Fibroblast of lung (primary cell): ENCODE data around the gene OBSCN. TPM values are rescaled to one million over a fixed set of nuclear protein-coding genes. Genes with fewer than 3 reads are reported as not detected.

Experiments
- DNase-seq, 2 donors: peaks; one replicate each; pipeline versions ENCODE4 v3.0.0 to v3.0.0-alpha.2; 2010; ENCODE audit warnings: low read depth in 2 of 2
- H2AFZ ChIP-seq: 2 replicates; pipeline ENCODE4 v1.5.1; 2012; ENCODE audit warnings: low read length, control low read depth, inconsistent platforms
- H3K27ac ChIP-seq: 2 replicates; pipeline ENCODE4 v1.5.1; 2011; ENCODE audit warnings: low read length, control low read depth; ENCODE audit not compliant: insufficient read depth
- H3K27me3 ChIP-seq: 2 replicates; pipeline ENCODE4 v1.5.1; 2011; ENCODE audit warnings: mild to moderate bottlenecking, low read length; ENCODE audit not compliant: control insufficient read depth, insufficient read depth
- H3K36me3 ChIP-seq: 2 replicates; pipeline ENCODE4 v1.5.1; 2011; ENCODE audit warnings: low read length; ENCODE audit not compliant: control insufficient read depth, insufficient read depth
- H3K4me1 ChIP-seq: 2 replicates; pipeline ENCODE4 v1.5.1; 2011; ENCODE audit warnings: low read length; ENCODE audit not compliant: control insufficient read depth, insufficient read depth; ENCODE audit errors: extremely low read depth
- H3K4me2 ChIP-seq: 2 replicates; pipeline ENCODE4 v1.5.1; 2011; ENCODE audit warnings: low read length, control low read depth; ENCODE audit not compliant: insufficient read depth; ENCODE audit errors: extremely low read depth
- H3K4me3 ChIP-seq, 4 experiments: fragments of 200-600 bp in 1 of 4; sonication (generic) in 1 of 4; replicated peaks in 1 of 4; 2 replicates each; pipeline ENCODE4 v1.5.1; 2011 to 2016; ENCODE audit warnings: low read length in 4 of 4, low read depth in 3 of 4, mild to moderate bottlenecking in 3 of 4, control low read depth in 2 of 4, inconsistent platforms in 1 of 4, mixed read lengths in 1 of 4; ENCODE audit not compliant: insufficient read depth in 1 of 4; ENCODE audit errors: control extremely low read depth in 1 of 4
- H3K79me2 ChIP-seq: 2 replicates; pipeline ENCODE4 v1.5.1; 2012; ENCODE audit warnings: mild to moderate bottlenecking, low read length, inconsistent platforms; ENCODE audit not compliant: control insufficient read depth, insufficient read depth
- H3K9ac ChIP-seq: 2 replicates; pipeline ENCODE4 v1.5.1; 2011; ENCODE audit warnings: mild to moderate bottlenecking, low read length, control low read depth; ENCODE audit not compliant: insufficient read depth
- H3K9me3 ChIP-seq: 2 replicates; pipeline ENCODE4 v1.5.1; 2012; ENCODE audit warnings: low read depth, low read length; ENCODE audit not compliant: control insufficient read depth, insufficient read depth
- H4K20me1 ChIP-seq: 2 replicates; pipeline ENCODE4 v1.5.1; 2011; ENCODE audit warnings: low read length; ENCODE audit not compliant: control insufficient read depth, insufficient read depth; ENCODE audit errors: extremely low read depth
- EZH2 ChIP-seq: IDR thresholded peaks from 2 replicates; pipeline ENCODE4 v1.5.1; 2012; ENCODE audit warnings: low read length, control low read depth, mild to moderate bottlenecking; ENCODE audit errors: missing control alignments
- polyA plus RNA-seq, 2 donors: library from polyadenylated mRNA; depleted of rRNA in 1 of 2; stranded (reverse) in 1 of 2; unstranded in 1 of 2; fragments of >200 nt; gene quantifications; 2 replicates each; pipeline ENCODE4 v1.2.1, GENCODE V29; 2011 to 2012; ENCODE audit warnings: missing spikeins in 1 of 2
- total RNA-seq: library from RNA; depleted of rRNA; stranded (reverse); fragments of >200 nt; gene quantifications from 2 replicates; pipeline ENCODE4 v1.2.1, GENCODE V29; 2014
- TF ChIP-seq, protein P1 (sequence below), 2 donors: IDR thresholded peaks in 1 of 2; conservative IDR thresholded peaks in 1 of 2; 1 replicate in 1 of 2; 2 replicates in 1 of 2; pipeline ENCODE4 v1.5.1; 2011 to 2012; ENCODE audit warnings: low read length in 2 of 2, control low read depth in 1 of 2, inconsistent platforms in 1 of 2, low read depth in 1 of 2, mild to moderate bottlenecking in 1 of 2

The OBSCN gene
- total and polyA plus RNA-seq, 2 donors (not counting 1 experiment from before 2014, with no cell fraction given), result 0.87 to 16.8 TPM

DNA sequence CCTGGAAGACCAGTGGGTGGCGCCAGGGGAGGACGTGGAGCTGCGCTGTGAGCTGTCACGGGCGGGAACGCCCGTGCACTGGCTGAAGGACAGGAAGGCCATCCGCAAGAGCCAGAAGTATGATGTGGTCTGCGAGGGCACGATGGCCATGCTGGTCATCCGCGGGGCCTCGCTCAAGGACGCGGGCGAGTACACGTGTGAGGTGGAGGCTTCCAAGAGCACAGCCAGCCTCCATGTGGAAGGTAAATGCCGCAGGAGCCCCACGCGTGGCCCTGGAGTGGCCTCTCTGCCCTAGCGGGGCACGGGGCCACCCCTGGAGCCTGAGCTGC, 75.2 kb downstream of the OBSCN start:
- no peak for DNase-seq
- Histone ChIP-seq H4K20me1 (no peaks in the 10 kb centered on the region), H3K4me3 (no peak overlapping the region), H3K4me2 (no peak overlapping the region), H3K9me3 (no peaks in the 10 kb centered on the region), H3K36me3 (no peaks in the 10 kb centered on the region), H2AFZ (no peak overlapping the region), H3K27ac (no peak overlapping the region), H3K9ac (no peak overlapping the region), H3K27me3 (no peaks in the 10 kb centered on the region), H3K4me1 (no peaks in the 10 kb centered on the region), H3K79me2 (no peaks in the 10 kb centered on the region)
- TF ChIP-seq EZH2, result no peak
- TF ChIP-seq, protein P1, sequence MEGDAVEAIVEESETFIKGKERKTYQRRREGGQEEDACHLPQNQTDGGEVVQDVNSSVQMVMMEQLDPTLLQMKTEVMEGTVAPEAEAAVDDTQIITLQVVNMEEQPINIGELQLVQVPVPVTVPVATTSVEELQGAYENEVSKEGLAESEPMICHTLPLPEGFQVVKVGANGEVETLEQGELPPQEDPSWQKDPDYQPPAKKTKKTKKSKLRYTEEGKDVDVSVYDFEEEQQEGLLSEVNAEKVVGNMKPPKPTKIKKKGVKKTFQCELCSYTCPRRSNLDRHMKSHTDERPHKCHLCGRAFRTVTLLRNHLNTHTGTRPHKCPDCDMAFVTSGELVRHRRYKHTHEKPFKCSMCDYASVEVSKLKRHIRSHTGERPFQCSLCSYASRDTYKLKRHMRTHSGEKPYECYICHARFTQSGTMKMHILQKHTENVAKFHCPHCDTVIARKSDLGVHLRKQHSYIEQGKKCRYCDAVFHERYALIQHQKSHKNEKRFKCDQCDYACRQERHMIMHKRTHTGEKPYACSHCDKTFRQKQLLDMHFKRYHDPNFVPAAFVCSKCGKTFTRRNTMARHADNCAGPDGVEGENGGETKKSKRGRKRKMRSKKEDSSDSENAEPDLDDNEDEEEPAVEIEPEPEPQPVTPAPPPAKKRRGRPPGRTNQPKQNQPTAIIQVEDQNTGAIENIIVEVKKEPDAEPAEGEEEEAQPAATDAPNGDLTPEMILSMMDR (conservative IDR thresholded peaks at IDR 0.05 in 1 of 2, IDR thresholded peaks at IDR 0.05 in 1 of 2; ENCODE audit: low read depth in 1 of 2, low read length in 2 of 2), result no peak

DNA sequence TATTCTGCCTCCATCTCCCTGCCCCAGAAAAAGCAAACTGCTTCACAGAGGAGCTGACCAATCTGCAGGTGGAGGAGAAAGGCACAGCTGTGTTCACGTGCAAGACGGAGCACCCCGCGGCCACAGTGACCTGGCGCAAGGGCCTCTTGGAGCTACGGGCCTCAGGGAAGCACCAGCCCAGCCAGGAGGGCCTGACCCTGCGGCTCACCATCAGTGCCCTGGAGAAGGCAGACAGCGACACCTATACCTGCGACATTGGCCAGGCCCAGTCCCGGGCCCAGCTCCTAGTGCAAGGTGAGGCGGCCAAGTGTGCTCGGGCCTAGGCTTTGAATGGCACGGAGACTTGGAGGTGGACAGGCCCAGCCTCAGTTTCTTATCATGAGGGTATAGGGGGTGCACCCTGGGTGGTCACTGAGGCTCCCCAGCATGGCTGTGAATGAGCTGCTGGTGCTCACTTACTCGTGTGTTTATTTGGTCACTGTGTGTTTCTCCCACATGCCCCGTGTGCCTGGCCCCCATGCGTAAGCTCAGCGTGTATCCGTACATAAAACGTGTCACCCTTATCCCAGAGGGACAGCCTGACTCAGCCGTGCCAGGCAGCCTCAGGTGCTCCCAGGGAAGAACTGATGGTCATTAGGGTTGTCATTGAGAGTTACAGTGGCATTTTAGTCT, 75.8 kb downstream of the OBSCN start:
- H3K27me3 ChIP-seq, result no peaks in the 10 kb centered on the region
- no peaks in the 10 kb centered on the region for H3K79me2 ChIP-seq
- H2AFZ ChIP-seq, result no peak overlapping the region
- H4K20me1 ChIP-seq, result no peaks in the 10 kb centered on the region
- H3K9ac ChIP-seq, result no peak overlapping the region
- no peak overlapping the region for H3K27ac ChIP-seq
- H3K4me1 ChIP-seq, result no peaks in the 10 kb centered on the region
- no peak for DNase-seq
- H3K36me3 ChIP-seq, result no peaks in the 10 kb centered on the region
- TF ChIP-seq EZH2, result no peak
- TF ChIP-seq, protein P1 (conservative IDR thresholded peaks at IDR 0.05 in 1 of 2, IDR thresholded peaks at IDR 0.05 in 1 of 2; ENCODE audit: low read depth in 1 of 2, low read length in 2 of 2), result no peak
- H3K4me2 ChIP-seq, result no peak overlapping the region
- H3K9me3 ChIP-seq, result no peaks in the 10 kb centered on the region
- H3K4me3 ChIP-seq, result no peak overlapping the region

DNA sequence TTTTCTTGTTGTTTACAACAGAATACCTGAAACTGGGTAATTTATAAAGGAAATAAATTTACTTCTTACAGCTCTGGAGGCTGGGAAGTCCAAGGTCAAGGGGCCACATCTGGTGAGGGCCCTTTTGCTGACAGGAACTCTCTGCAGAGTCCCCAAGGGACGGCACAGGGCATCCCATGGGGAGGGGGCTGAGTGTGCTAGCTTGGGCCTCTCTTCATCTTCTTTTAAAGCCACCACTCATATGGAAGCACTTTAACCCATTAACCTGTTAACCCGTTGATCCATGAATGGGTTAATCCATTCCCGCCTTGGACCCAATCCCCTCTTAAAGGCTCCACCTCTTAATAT, 76.3 kb downstream of the OBSCN start:
- Histone ChIP-seq H3K4me2 (no peak overlapping the region), H3K36me3 (no peaks in the 10 kb centered on the region), H3K4me3 (no peak overlapping the region), H3K27me3 (no peaks in the 10 kb centered on the region), H3K79me2 (no peaks in the 10 kb centered on the region), H3K9me3 (no peaks in the 10 kb centered on the region), H3K9ac (no peak overlapping the region), H4K20me1 (no peaks in the 10 kb centered on the region), H3K27ac (no peak overlapping the region), H2AFZ (no peak overlapping the region), H3K4me1 (no peaks in the 10 kb centered on the region)
- no peak for DNase-seq
- no peak for TF ChIP-seq EZH2
- TF ChIP-seq, protein P1 (conservative IDR thresholded peaks at IDR 0.05 in 1 of 2, IDR thresholded peaks at IDR 0.05 in 1 of 2; ENCODE audit: low read depth in 1 of 2, low read length in 2 of 2), result no peak
